Central memory CD8-positive, alpha-beta T cell (primary cell): ENCODE data around the gene NCOA1.
"Not testable (repeated sequence)": the region's sequence is repeated elsewhere in the genome, so short reads cannot be mapped to it uniquely, and the experiment has no call there.

Source experiments
- ATAC-seq: fragments of 150-1000 bp; cut with Tn5 transposase; replicated peaks from 2 replicates; pipeline ENCODE4 v1.10.0; 2022; ENCODE audit warnings: mild to moderate bottlenecking, moderate FRiP score, moderate number of reproducible peaks; ENCODE audit not compliant: poor library complexity, severe bottlenecking; ENCODE audit errors: extremely low read depth
- DNase-seq, 2 donors: peaks; one replicate each; pipeline ENCODE4 v3.0.0; 2021; ENCODE audit warnings: low spot score in 2 of 2
- H3K27ac Mint-ChIP-seq: one replicate; pipeline ENCODE4 v1.8.0; 2022; ENCODE audit warnings: low read depth, mild to moderate bottlenecking, moderate library complexity, mixed read lengths
- H3K27me3 Mint-ChIP-seq: one replicate; pipeline ENCODE4 v1.8.0; 2022; ENCODE audit warnings: mixed read lengths
- H3K36me3 Mint-ChIP-seq: one replicate; pipeline ENCODE4 v1.8.0; 2022; ENCODE audit warnings: mild to moderate bottlenecking, moderate library complexity, mixed read lengths; ENCODE audit not compliant: insufficient read depth
- H3K4me1 Mint-ChIP-seq: one replicate; pipeline ENCODE4 v1.8.0; 2022; ENCODE audit warnings: mixed read lengths
- H3K4me3 Mint-ChIP-seq: one replicate; pipeline ENCODE4 v1.8.0; 2022; ENCODE audit warnings: mild to moderate bottlenecking, moderate library complexity, mixed read lengths
- H3K9me3 Mint-ChIP-seq: one replicate; pipeline ENCODE4 v1.8.0; 2022; ENCODE audit warnings: mixed read lengths

Gene NCOA1

GRCh38 chr2:24463271-24463670, 27.8 kb upstream of the NCOA1 start:
- Mint-ChIP-seq H3K4me1 (peaks cover 8% of the 10 kb centered on the region), H3K9me3 (no peaks in the 10 kb centered on the region), H3K27ac (no peak overlapping the region), H3K27me3 (no peaks in the 10 kb centered on the region), H3K4me3 (no peak overlapping the region), H3K36me3 (no peaks in the 10 kb centered on the region)
- ATAC-seq = no peak
- DNase-seq = no peak

GRCh38 chr2:24466871-24467870, 23.9 kb upstream of the NCOA1 start:
- Mint-ChIP-seq H3K36me3 (no peaks in the 10 kb centered on the region), H3K4me1 (no peaks in the 10 kb centered on the region), H3K4me3 (no peak overlapping the region), H3K27ac (no peak overlapping the region), H3K27me3 (no peaks in the 10 kb centered on the region), H3K9me3 (no peaks in the 10 kb centered on the region)
- no peak for DNase-seq
- no peak for ATAC-seq

GRCh38 chr2:24468453-24468852, 22.6 kb upstream of the NCOA1 start:
- not testable (repeated sequence) for H3K4me1 Mint-ChIP-seq, H3K36me3 Mint-ChIP-seq, ATAC-seq, H3K9me3 Mint-ChIP-seq, H3K27ac Mint-ChIP-seq, DNase-seq, H3K4me3 Mint-ChIP-seq, H3K27me3 Mint-ChIP-seq

GRCh38 chr2:24469148-24469650, 21.9 kb upstream of the NCOA1 start:
- DNase-seq (no peak), ATAC-seq (no peak)
- no peak overlapping the region for H3K4me3 Mint-ChIP-seq
- H3K27ac Mint-ChIP-seq = no peak overlapping the region
- no peaks in the 10 kb centered on the region for H3K27me3 Mint-ChIP-seq
- H3K4me1 Mint-ChIP-seq = no peaks in the 10 kb centered on the region
- H3K36me3 Mint-ChIP-seq = no peaks in the 10 kb centered on the region
- H3K9me3 Mint-ChIP-seq = no peaks in the 10 kb centered on the region

- H3K9me3 Mint-ChIP-seq = no peaks in the 10 kb centered on the region
- no peak overlapping the region for H3K4me3 Mint-ChIP-seq
- no peaks in the 10 kb centered on the region for H3K4me1 Mint-ChIP-seq
- H3K36me3 Mint-ChIP-seq = no peaks in the 10 kb centered on the region
- DNase-seq = no peak
- no peak overlapping the region for H3K27ac Mint-ChIP-seq
- ATAC-seq = peak; percentile 58
- H3K27me3 Mint-ChIP-seq = no peaks in the 10 kb centered on the region
Measured at GRCh38 chr2:24471662-24472061, 19.4 kb upstream of the NCOA1 start.

- no peaks in the 10 kb centered on the region for H3K27me3 Mint-ChIP-seq
- no peak overlapping the region for H3K4me3 Mint-ChIP-seq
- H3K36me3 Mint-ChIP-seq = no peaks in the 10 kb centered on the region
- ATAC-seq (no peak), DNase-seq (no peak)
- no peaks in the 10 kb centered on the region for H3K4me1 Mint-ChIP-seq
- no peaks in the 10 kb centered on the region for H3K9me3 Mint-ChIP-seq
- no peak overlapping the region for H3K27ac Mint-ChIP-seq
Measured at GRCh38 chr2:24472416-24472815, 18.6 kb upstream of the NCOA1 start.

GRCh38 chr2:24473626-24474025, 17.4 kb upstream of the NCOA1 start:
- no peak for ATAC-seq
- H3K27ac Mint-ChIP-seq = no peak overlapping the region
- DNase-seq = no peak

GRCh38 chr2:24474053-24474452, 17.0 kb upstream of the NCOA1 start:
- no peaks in the 10 kb centered on the region for H3K9me3 Mint-ChIP-seq
- no peak for DNase-seq
- H3K4me3 Mint-ChIP-seq = no peak overlapping the region
- no peaks in the 10 kb centered on the region for H3K36me3 Mint-ChIP-seq
- no peak overlapping the region for H3K27ac Mint-ChIP-seq
- ATAC-seq = no peak
- H3K27me3 Mint-ChIP-seq = no peaks in the 10 kb centered on the region
- H3K4me1 Mint-ChIP-seq = no peaks in the 10 kb centered on the region

More at GRCh38 chr2:24473626-24474025, 17.4 kb upstream of the NCOA1 start:
- Mint-ChIP-seq H3K36me3 (no peaks in the 10 kb centered on the region), H3K9me3 (no peaks in the 10 kb centered on the region), H3K27me3 (no peaks in the 10 kb centered on the region), H3K4me3 (no peak overlapping the region), H3K4me1 (no peaks in the 10 kb centered on the region)

- ATAC-seq = no peak
- Mint-ChIP-seq H3K27me3 (no peaks in the 10 kb centered on the region), H3K36me3 (no peaks in the 10 kb centered on the region), H3K9me3 (no peaks in the 10 kb centered on the region), H3K4me1 (no peaks in the 10 kb centered on the region), H3K4me3 (no peak overlapping the region), H3K27ac (no peak overlapping the region)
- no peak for DNase-seq
Measured at GRCh38 chr2:24477229-24477628, 13.8 kb upstream of the NCOA1 start.

GRCh38 chr2:24478243-24478642, 12.8 kb upstream of the NCOA1 start:
- H3K4me1 Mint-ChIP-seq = no peaks in the 10 kb centered on the region
- no peak for DNase-seq
- H3K27me3 Mint-ChIP-seq = no peaks in the 10 kb centered on the region
- no peak overlapping the region for H3K4me3 Mint-ChIP-seq
- H3K9me3 Mint-ChIP-seq = no peaks in the 10 kb centered on the region
- no peaks in the 10 kb centered on the region for H3K36me3 Mint-ChIP-seq
- no peak overlapping the region for H3K27ac Mint-ChIP-seq
- ATAC-seq = no peak

GRCh38 chr2:24480245-24480644, 10.8 kb upstream of the NCOA1 start:
- Mint-ChIP-seq H3K36me3 (no peaks in the 10 kb centered on the region), H3K9me3 (no peaks in the 10 kb centered on the region), H3K4me3 (no peak overlapping the region), H3K27ac (no peak overlapping the region), H3K4me1 (no peaks in the 10 kb centered on the region), H3K27me3 (no peaks in the 10 kb centered on the region)
- no peak for DNase-seq
- no peak for ATAC-seq

- Mint-ChIP-seq H3K9me3 (no peaks in the 10 kb centered on the region), H3K27ac (no peak overlapping the region), H3K4me3 (no peak overlapping the region), H3K27me3 (no peaks in the 10 kb centered on the region), H3K4me1 (no peaks in the 10 kb centered on the region), H3K36me3 (no peaks in the 10 kb centered on the region)
- no peak for DNase-seq
- ATAC-seq = no peak
Measured at GRCh38 chr2:24482251-24482971, 8.6 kb upstream of the NCOA1 start.

GRCh38 chr2:24482972-24483300, 8.1 kb upstream of the NCOA1 start:
- Mint-ChIP-seq H3K4me1 (no peaks in the 10 kb centered on the region), H3K9me3 (no peaks in the 10 kb centered on the region), H3K4me3 (no peak overlapping the region), H3K27ac (no peak overlapping the region), H3K36me3 (no peaks in the 10 kb centered on the region), H3K27me3 (no peaks in the 10 kb centered on the region)
- no peak for ATAC-seq
- DNase-seq = no peak
